Nephron (organoid): ENCODE results near the gene OPRM1.
A peak's percentile ranks its signal among the peaks of the same experiment; 100 is the strongest.

Experiments used
- H3K27ac Mint-ChIP-seq, 3 experiments: 2 replicates each; pipeline ENCODE4 v1.8.0; 2020; ENCODE audit warnings: mixed read lengths in 3 of 3, mild to moderate bottlenecking in 2 of 3, moderate library complexity in 1 of 3
- H3K27me3 Mint-ChIP-seq: 2 replicates; pipeline ENCODE4 v1.8.0; 2021; ENCODE audit warnings: low read depth, mild to moderate bottlenecking, moderate library complexity, mixed read lengths
- H3K36me3 Mint-ChIP-seq: 2 replicates; pipeline ENCODE4 v1.8.0; 2020; ENCODE audit warnings: low read depth, mixed read lengths
- H3K4me1 Mint-ChIP-seq: 2 replicates; pipeline ENCODE4 v1.8.0; 2020; ENCODE audit warnings: mixed read lengths
- H3K4me3 Mint-ChIP-seq, 3 experiments: 2 replicates each; pipeline ENCODE4 v1.8.0; 2020; ENCODE audit warnings: mild to moderate bottlenecking in 3 of 3, mixed read lengths in 3 of 3, moderate library complexity in 2 of 3
- H3K9me3 Mint-ChIP-seq: 2 replicates; pipeline ENCODE4 v1.8.0; 2020; ENCODE audit warnings: mixed read lengths
- TF ChIP-seq, protein P1 (sequence below), 3 experiments: fragments of 200-600 bp; sonication (generic); IDR thresholded peaks; one replicate each; pipeline ENCODE4 v1.5.0; 2021; ENCODE audit warnings: antibody characterized with exemption in 3 of 3; ENCODE audit not compliant: unreplicated experiment in 3 of 3

The OPRM1 gene

DNA sequence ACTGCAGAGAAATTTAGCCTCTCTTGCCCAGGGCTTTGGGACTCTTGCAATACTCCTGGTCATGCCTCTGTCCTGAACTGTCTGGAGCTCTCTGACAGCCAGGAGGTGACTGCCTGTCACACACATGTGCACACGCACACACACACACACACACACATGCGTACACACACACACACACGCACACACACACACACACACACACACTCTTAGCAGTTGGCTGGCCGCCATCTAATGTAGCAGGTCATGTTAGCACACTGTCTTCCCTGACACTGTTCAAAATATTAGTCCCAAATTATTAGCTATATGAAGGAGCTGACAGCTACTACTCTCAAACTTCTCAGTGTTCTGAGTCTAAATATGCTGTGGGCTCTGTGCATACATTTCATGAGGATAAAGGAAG, 256.7 kb downstream of the OPRM1 start:
- H3K27me3 Mint-ChIP-seq = no peaks in the 10 kb centered on the region
- H3K27ac Mint-ChIP-seq = peak overlapping the region; percentile 42 to 72 (median 48)
- peaks cover 2% of the 10 kb centered on the region for H3K9me3 Mint-ChIP-seq
- TF ChIP-seq, protein P1, sequence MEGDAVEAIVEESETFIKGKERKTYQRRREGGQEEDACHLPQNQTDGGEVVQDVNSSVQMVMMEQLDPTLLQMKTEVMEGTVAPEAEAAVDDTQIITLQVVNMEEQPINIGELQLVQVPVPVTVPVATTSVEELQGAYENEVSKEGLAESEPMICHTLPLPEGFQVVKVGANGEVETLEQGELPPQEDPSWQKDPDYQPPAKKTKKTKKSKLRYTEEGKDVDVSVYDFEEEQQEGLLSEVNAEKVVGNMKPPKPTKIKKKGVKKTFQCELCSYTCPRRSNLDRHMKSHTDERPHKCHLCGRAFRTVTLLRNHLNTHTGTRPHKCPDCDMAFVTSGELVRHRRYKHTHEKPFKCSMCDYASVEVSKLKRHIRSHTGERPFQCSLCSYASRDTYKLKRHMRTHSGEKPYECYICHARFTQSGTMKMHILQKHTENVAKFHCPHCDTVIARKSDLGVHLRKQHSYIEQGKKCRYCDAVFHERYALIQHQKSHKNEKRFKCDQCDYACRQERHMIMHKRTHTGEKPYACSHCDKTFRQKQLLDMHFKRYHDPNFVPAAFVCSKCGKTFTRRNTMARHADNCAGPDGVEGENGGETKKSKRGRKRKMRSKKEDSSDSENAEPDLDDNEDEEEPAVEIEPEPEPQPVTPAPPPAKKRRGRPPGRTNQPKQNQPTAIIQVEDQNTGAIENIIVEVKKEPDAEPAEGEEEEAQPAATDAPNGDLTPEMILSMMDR (IDR thresholded peaks at IDR 0.05; ENCODE audit: unreplicated experiment in 3 of 3) = no peak
- no peaks in the 10 kb centered on the region for H3K36me3 Mint-ChIP-seq
- peak overlapping the region in 1 of 3 experiments; percentile 3 for H3K4me3 Mint-ChIP-seq
- peaks cover 26% of the 10 kb centered on the region for H3K4me1 Mint-ChIP-seq
